WTC11 (cell line): Measurements from ENCODE around the gene RPL18. TPM values are rescaled to one million over a fixed set of nuclear protein-coding genes. Genes with fewer than 3 reads are reported as not detected.

Experiments used
- ATAC-seq: fragments of 200-7000 bp; cut with Tn5 transposase; 2 replicates; pipeline ENCODE4 v1.10.0; 2021; ENCODE audit warnings: mild to moderate bottlenecking, moderate library complexity
- CTCF ChIA-PET: fragments of 300-600 bp; sonication (Branson Sonifier 250); formaldehyde crosslinking; loops from one replicate; lab custom pipeline; 2021; ENCODE audit warnings: antibody characterized with exemption; lab: Charles Lee
- POLR2A ChIA-PET: fragments of 350-600 bp; sonication (Branson Sonifier 250); formaldehyde crosslinking; loops from one replicate; lab custom pipeline; 2021; ENCODE audit warnings: antibody characterized with exemption; lab: Charles Lee
- DNase-seq: peaks from one replicate; pipeline ENCODE4 v3.0.0; 2021; ENCODE audit warnings: low spot score
- H3K27ac Mint-ChIP-seq: 2 replicates; pipeline ENCODE4 v1.8.0; 2021; ENCODE audit warnings: mixed read lengths
- H3K27me3 Mint-ChIP-seq: 2 replicates; pipeline ENCODE4 v1.8.0; 2021; ENCODE audit warnings: low read depth, mild to moderate bottlenecking, moderate library complexity, mixed read lengths
- H3K36me3 Mint-ChIP-seq: 2 replicates; pipeline ENCODE4 v1.8.0; 2021; ENCODE audit warnings: mixed read lengths
- H3K4me1 Mint-ChIP-seq: 2 replicates; pipeline ENCODE4 v1.8.0; 2022; ENCODE audit warnings: mixed read lengths
- H3K4me3 Mint-ChIP-seq: 2 replicates; pipeline ENCODE4 v1.8.0; 2021; ENCODE audit warnings: mild to moderate bottlenecking, moderate library complexity, mixed read lengths
- H3K9me3 Mint-ChIP-seq: 2 replicates; pipeline ENCODE4 v1.8.0; 2021; ENCODE audit warnings: mixed read lengths
- ATF1 ChIP-seq: sonication (generic); formaldehyde crosslinking; IDR thresholded peaks from 2 replicates; pipeline ENCODE4 v1.8.1; 2023; ENCODE audit warnings: mild to moderate bottlenecking, moderate library complexity, missing genetic modification reagents
- CREB1 ChIP-seq: sonication (generic); formaldehyde crosslinking; IDR thresholded peaks from 2 replicates; pipeline ENCODE4 v1.8.0; 2023; ENCODE audit warnings: mild to moderate bottlenecking, missing genetic modification reagents
- E2F5 ChIP-seq: sonication (generic); formaldehyde crosslinking; IDR thresholded peaks from 2 replicates; pipeline ENCODE4 v1.8.1; 2022; ENCODE audit warnings: mild to moderate bottlenecking, moderate library complexity, missing genetic modification reagents
- ETV6 ChIP-seq: sonication (generic); formaldehyde crosslinking; IDR thresholded peaks from 2 replicates; pipeline ENCODE4 v1.8.1; 2022; ENCODE audit warnings: mild to moderate bottlenecking, missing genetic modification reagents
- FOXP4 ChIP-seq: sonication (generic); formaldehyde crosslinking; IDR thresholded peaks from 2 replicates; pipeline ENCODE4 v1.8.0; 2022; ENCODE audit warnings: mild to moderate bottlenecking, missing genetic modification reagents
- MXD4 ChIP-seq: fragments of 250-450 bp; sonication (Bioruptor Pico); IDR thresholded peaks from 2 replicates; pipeline ENCODE4 v1.8.0; 2021; ENCODE audit warnings: mild to moderate bottlenecking, moderate library complexity, borderline replicate concordance
- NR2C2 ChIP-seq: sonication (generic); formaldehyde crosslinking; IDR thresholded peaks from 2 replicates; pipeline ENCODE4 v1.8.0; 2022; ENCODE audit warnings: mild to moderate bottlenecking, missing genetic modification reagents
- OVOL2 ChIP-seq: fragments of 250-450 bp; sonication (Bioruptor Pico); IDR thresholded peaks from 2 replicates; pipeline ENCODE4 v1.9.0; 2021; ENCODE audit warnings: mild to moderate bottlenecking, borderline replicate concordance
- PREB ChIP-seq: sonication (generic); formaldehyde crosslinking; IDR thresholded peaks from 2 replicates; pipeline ENCODE4 v1.8.1; 2022; ENCODE audit warnings: mild to moderate bottlenecking, missing genetic modification reagents, moderate library complexity, borderline replicate concordance
- SMAD3 ChIP-seq: sonication (generic); formaldehyde crosslinking; IDR thresholded peaks from 2 replicates; pipeline ENCODE4 v1.8.0; 2022; ENCODE audit warnings: missing genetic modification reagents, mild to moderate bottlenecking, borderline replicate concordance
- SMAD4 ChIP-seq: sonication (generic); formaldehyde crosslinking; IDR thresholded peaks from 2 replicates; pipeline ENCODE4 v1.8.0; 2022; ENCODE audit warnings: mild to moderate bottlenecking, missing genetic modification reagents
- TEAD1 ChIP-seq: sonication (generic); formaldehyde crosslinking; IDR thresholded peaks from 2 replicates; pipeline ENCODE4 v1.8.0; 2022; ENCODE audit warnings: mild to moderate bottlenecking, missing genetic modification reagents
- USF1 ChIP-seq: sonication (generic); formaldehyde crosslinking; IDR thresholded peaks from 2 replicates; pipeline ENCODE4 v1.8.0; 2022; ENCODE audit warnings: mild to moderate bottlenecking, missing genetic modification reagents
- ZNF121 ChIP-seq: sonication (generic); formaldehyde crosslinking; IDR thresholded peaks from 2 replicates; pipeline ENCODE4 v1.8.0; 2023; ENCODE audit warnings: missing genetic modification reagents
- ZNF263 ChIP-seq: sonication (generic); formaldehyde crosslinking; IDR thresholded peaks from 2 replicates; pipeline ENCODE4 v1.8.1; 2022; ENCODE audit warnings: low read depth, mild to moderate bottlenecking, moderate library complexity, missing genetic modification reagents
- ZNF281 ChIP-seq: sonication (generic); formaldehyde crosslinking; IDR thresholded peaks from 2 replicates; pipeline ENCODE4 v1.8.0; 2023; ENCODE audit warnings: mild to moderate bottlenecking, missing genetic modification reagents
- ZNF317 ChIP-seq: sonication (generic); formaldehyde crosslinking; IDR thresholded peaks from 2 replicates; pipeline ENCODE4 v1.8.1; 2023; ENCODE audit warnings: low read depth, mild to moderate bottlenecking, moderate library complexity, missing genetic modification reagents, borderline replicate concordance
- ZNF532 ChIP-seq: fragments of 250-450 bp; sonication (Bioruptor Pico); IDR thresholded peaks from 2 replicates; pipeline ENCODE4 v1.9.0; 2021; ENCODE audit warnings: mild to moderate bottlenecking, borderline replicate concordance
- total RNA-seq: library from RNA; stranded (reverse); gene quantifications from 3 replicates; pipeline ENCODE4 v1.2.3, GENCODE V29; 2021

The RPL18 gene
- total RNA-seq, 1 experiment from 2014 or later = 1,712 TPM

- TF ChIP-seq SMAD4 (CRISPR knock-in tag) = no peak
- TF ChIP-seq ZNF281 (CRISPR knock-in tag) = no peak
- no peak for TF ChIP-seq ZNF532 (CRISPR knock-in tag)
- no peak for TF ChIP-seq ETV6 (CRISPR knock-in tag)
- TF ChIP-seq TEAD1 (CRISPR knock-in tag) = no peak
These were observed 26.1 kb upstream of the RPL18 start (continued) for GRCh38 chr19:48644839-48645619.

GRCh38 chr19:48644355-48644754, 25.4 kb upstream of the RPL18 start:
- Mint-ChIP-seq H3K9me3 (no peaks in the 10 kb centered on the region), H3K27ac (no peak overlapping the region), H3K4me3 (peak overlapping the region; percentile 85), H3K4me1 (peaks cover 16% of the 10 kb centered on the region), H3K27me3 (peaks cover 6% of the 10 kb centered on the region), H3K36me3 (peaks cover 5% of the 10 kb centered on the region; the same call in 1 of the 2 replicates)
- ATAC-seq = no peak
- ChIA-PET POLR2A (interaction anchor here (1.7 to 2.7 kb wide), 4 partner anchors 10 to 80 kb away, joined by 6 to 20 read pairs (median 8); partner anchors contain the start of gene FAM83E), CTCF (interaction anchor here (1.2 to 2.4 kb wide), 12 partner anchors 14 to 349 kb away, joined by 3 to 41 read pairs (median 12); partner anchors contain the start of genes FUT2, GYS1, HSD17B14 and IZUMO1)
- DNase-seq = no peak
- TF ChIP-seq ZNF317 (CRISPR knock-in tag) = no peak
- no peak for TF ChIP-seq ZNF532 (CRISPR knock-in tag)
- TF ChIP-seq PREB (CRISPR knock-in tag) = no peak
- TF ChIP-seq MXD4 (CRISPR knock-in tag) = no peak
- no peak for TF ChIP-seq ZNF263 (CRISPR knock-in tag)
- TF ChIP-seq ATF1 = no peak
- TF ChIP-seq USF1 (CRISPR knock-in tag) = no peak
- TF ChIP-seq NR2C2 (CRISPR knock-in tag) = no peak
- no peak for TF ChIP-seq CREB1 (CRISPR knock-in tag)
- TF ChIP-seq E2F5 = no peak
- TF ChIP-seq FOXP4 = no peak
- TF ChIP-seq OVOL2 (CRISPR knock-in tag) = no peak
- no peak for TF ChIP-seq SMAD3
- no peak for TF ChIP-seq ZNF121
